HEK293 (cell line): ENCODE data around the gene ZBTB8A.

Source experiments
- BCL11B ChIP-seq: fragments of 450-650 bp; formaldehyde crosslinking; IDR thresholded peaks from 2 replicates; pipeline ENCODE4 v1.5.1; 2016; ENCODE audit warnings: low read depth, missing biosample characterization, missing genetic modification characterization
- HOXA7 ChIP-seq: sonication (generic); formaldehyde crosslinking; IDR thresholded peaks from 2 replicates; pipeline ENCODE4 v1.8.1; 2022; ENCODE audit warnings: missing genetic modification reagents, borderline replicate concordance
- KLF10 ChIP-seq: fragments of 450-650 bp; IDR thresholded peaks from 2 replicates; pipeline ENCODE4 v1.5.1; 2018; ENCODE audit warnings: missing biosample characterization, mild to moderate bottlenecking, missing genetic modification characterization
- MYNN ChIP-seq: fragments of 450-650 bp; formaldehyde crosslinking; IDR thresholded peaks from 2 replicates; pipeline ENCODE4 v1.5.1; 2016; ENCODE audit warnings: missing biosample characterization, missing genetic modification characterization, borderline replicate concordance
- OSR2 ChIP-seq: fragments of 450-650 bp; formaldehyde crosslinking; IDR thresholded peaks from 2 replicates; pipeline ENCODE4 v1.5.1; 2016; ENCODE audit warnings: missing biosample characterization, missing genetic modification characterization
- TCF7L2 ChIP-seq: IDR thresholded peaks from 2 replicates; pipeline ENCODE4 v1.6.1; 2011; ENCODE audit warnings: low read depth, mild to moderate bottlenecking, inconsistent platforms, low read length, moderate library complexity, borderline replicate concordance
- ZFP41 ChIP-seq: fragments of 450-650 bp; formaldehyde crosslinking; IDR thresholded peaks from 2 replicates; pipeline ENCODE4 v1.5.1; 2016; ENCODE audit warnings: missing biosample characterization, missing genetic modification characterization, borderline replicate concordance
- ZNF121 ChIP-seq: fragments of 450-650 bp; formaldehyde crosslinking; IDR thresholded peaks from 2 replicates; pipeline ENCODE4 v1.5.1; 2016; ENCODE audit warnings: missing biosample characterization, missing genetic modification characterization
- ZNF24 ChIP-seq: fragments of 450-650 bp; formaldehyde crosslinking; IDR thresholded peaks from 2 replicates; pipeline ENCODE4 v1.5.1; 2016; ENCODE audit warnings: missing biosample characterization, missing genetic modification characterization
- ZNF560 ChIP-seq: fragments of 450-650 bp; formaldehyde crosslinking; IDR thresholded peaks from 2 replicates; pipeline ENCODE4 v1.5.1; 2017; ENCODE audit warnings: missing biosample characterization, missing genetic modification characterization, borderline replicate concordance
- ZNF791 ChIP-seq: fragments of 450-650 bp; formaldehyde crosslinking; IDR thresholded peaks from 2 replicates; pipeline ENCODE4 v1.5.1; 2016; ENCODE audit warnings: missing biosample characterization, missing genetic modification characterization
- ZNF792 ChIP-seq: fragments of 450-650 bp; formaldehyde crosslinking; IDR thresholded peaks from 2 replicates; pipeline ENCODE4 v1.5.1; 2016; ENCODE audit warnings: missing biosample characterization, missing genetic modification characterization
- TF ChIP-seq, protein P1 (sequence below): fragments of 450-650 bp; formaldehyde crosslinking; IDR thresholded peaks from 2 replicates; pipeline ENCODE4 v1.5.1; 2016; ENCODE audit warnings: missing biosample characterization, missing genetic modification characterization
- TF ChIP-seq, protein P2 (sequence below): fragments of 450-650 bp; formaldehyde crosslinking; IDR thresholded peaks from 2 replicates; pipeline ENCODE4 v1.5.1; 2016; ENCODE audit warnings: missing biosample characterization, missing genetic modification characterization, low read depth

DNA sequence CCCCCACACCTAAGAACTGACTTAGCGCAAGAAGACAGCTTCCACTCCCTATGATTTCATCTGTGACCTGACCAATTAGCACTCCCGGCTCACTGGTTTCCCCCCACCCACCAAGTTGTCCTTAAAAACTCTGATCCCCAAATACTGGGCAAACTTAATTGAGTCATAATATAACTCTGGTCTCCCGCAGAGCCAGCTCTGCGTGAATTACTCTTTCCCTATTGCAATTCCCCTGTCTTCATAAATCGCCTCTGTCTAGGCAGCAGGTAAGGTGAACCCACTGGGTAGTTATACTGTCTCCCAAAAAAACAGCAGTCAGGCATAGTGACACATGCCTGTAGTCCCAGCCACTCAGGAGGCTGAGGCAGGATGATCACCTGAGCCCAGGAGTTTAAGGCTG, 74.2 kb downstream of the ZBTB8A start:
- TF ChIP-seq, protein P1, sequence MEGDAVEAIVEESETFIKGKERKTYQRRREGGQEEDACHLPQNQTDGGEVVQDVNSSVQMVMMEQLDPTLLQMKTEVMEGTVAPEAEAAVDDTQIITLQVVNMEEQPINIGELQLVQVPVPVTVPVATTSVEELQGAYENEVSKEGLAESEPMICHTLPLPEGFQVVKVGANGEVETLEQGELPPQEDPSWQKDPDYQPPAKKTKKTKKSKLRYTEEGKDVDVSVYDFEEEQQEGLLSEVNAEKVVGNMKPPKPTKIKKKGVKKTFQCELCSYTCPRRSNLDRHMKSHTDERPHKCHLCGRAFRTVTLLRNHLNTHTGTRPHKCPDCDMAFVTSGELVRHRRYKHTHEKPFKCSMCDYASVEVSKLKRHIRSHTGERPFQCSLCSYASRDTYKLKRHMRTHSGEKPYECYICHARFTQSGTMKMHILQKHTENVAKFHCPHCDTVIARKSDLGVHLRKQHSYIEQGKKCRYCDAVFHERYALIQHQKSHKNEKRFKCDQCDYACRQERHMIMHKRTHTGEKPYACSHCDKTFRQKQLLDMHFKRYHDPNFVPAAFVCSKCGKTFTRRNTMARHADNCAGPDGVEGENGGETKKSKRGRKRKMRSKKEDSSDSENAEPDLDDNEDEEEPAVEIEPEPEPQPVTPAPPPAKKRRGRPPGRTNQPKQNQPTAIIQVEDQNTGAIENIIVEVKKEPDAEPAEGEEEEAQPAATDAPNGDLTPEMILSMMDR (tag by site-specific recombination), result no peak
- TF ChIP-seq TCF7L2, result no peak
- no peak for TF ChIP-seq ZNF121 (tag by site-specific recombination)
- no peak for TF ChIP-seq ZNF24 (tag by site-specific recombination)
- TF ChIP-seq, protein P2, sequence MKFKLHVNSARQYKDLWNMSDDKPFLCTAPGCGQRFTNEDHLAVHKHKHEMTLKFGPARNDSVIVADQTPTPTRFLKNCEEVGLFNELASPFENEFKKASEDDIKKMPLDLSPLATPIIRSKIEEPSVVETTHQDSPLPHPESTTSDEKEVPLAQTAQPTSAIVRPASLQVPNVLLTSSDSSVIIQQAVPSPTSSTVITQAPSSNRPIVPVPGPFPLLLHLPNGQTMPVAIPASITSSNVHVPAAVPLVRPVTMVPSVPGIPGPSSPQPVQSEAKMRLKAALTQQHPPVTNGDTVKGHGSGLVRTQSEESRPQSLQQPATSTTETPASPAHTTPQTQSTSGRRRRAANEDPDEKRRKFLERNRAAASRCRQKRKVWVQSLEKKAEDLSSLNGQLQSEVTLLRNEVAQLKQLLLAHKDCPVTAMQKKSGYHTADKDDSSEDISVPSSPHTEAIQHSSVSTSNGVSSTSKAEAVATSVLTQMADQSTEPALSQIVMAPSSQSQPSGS, result no peak
- no peak for TF ChIP-seq ZNF560
- no peak for TF ChIP-seq ZNF792 (tag by site-specific recombination)
- TF ChIP-seq ZFP41 (tag by site-specific recombination), result no peak
- TF ChIP-seq OSR2, result no peak
- TF ChIP-seq MYNN (tag by site-specific recombination), result no peak
- TF ChIP-seq KLF10, result no peak
- TF ChIP-seq BCL11B (tag by site-specific recombination), result no peak
- no peak for TF ChIP-seq HOXA7 (CRISPR knock-in tag)
- TF ChIP-seq ZNF791 (tag by site-specific recombination), result no peak
